Nucleus accumbens (tissue), 56 donors: ENCODE data around the gene MLLT1.

Experiments used
- DNase-seq, 56 donors: peaks; one replicate each; lab custom pipeline; 2025; lab: John Stamatoyannopoulos, UW

Gene MLLT1

DNA sequence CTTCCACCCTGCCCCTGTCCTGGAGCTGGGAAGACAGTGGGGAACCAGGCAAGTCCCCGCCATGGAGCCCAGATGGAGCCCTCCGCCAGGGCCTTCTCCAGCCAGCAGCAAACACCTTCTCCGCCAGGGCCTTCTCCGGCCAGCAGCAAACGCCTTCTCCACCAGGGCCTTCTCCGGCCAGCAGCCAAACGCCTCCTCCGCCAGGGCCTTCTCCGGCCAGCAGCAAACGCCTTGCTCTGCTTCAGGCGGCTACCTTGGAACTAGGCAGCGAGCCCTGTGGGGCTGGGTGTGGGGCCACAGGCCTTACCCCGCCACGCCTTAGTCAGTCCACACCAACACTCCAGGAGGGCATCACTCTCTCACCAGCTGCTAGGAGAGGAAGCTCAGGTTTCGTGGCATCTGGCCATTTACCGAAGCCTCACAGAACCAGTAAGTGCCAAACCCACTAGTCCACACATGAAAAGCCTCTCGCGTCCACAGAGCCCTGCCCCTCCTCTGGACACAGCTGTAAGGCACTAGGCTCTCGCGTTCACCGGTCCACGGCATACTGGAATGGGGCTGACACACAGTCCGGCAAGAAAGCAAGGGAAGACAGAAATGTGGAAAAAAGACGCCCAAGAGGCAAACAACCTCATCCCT, 41.0 kb downstream of the MLLT1 start:
- peak in 26 of 56 donors; percentile 11 to 69 (median 36) for DNase-seq

DNA sequence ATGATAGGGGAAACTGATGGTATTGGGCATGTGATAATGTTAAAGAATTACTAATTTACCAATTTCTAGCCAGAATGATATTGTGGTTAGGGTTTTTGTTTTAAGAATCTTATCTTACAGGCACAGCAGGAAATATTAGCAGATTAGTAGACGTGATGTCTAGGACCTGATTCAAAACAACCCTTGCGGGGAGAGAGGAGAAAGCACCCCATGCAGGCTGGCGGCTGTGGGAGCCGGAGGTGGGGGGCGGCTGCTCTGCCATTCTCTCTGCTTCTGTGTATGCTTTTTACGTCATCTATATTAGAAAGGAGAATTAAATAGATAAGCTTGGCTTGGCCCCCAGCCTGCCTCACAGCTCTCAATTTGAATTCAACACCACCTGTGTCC, 41.5 kb downstream of the MLLT1 start:
- peak in 9 of 56 donors; percentile 18 to 70 (median 47) for DNase-seq

DNA sequence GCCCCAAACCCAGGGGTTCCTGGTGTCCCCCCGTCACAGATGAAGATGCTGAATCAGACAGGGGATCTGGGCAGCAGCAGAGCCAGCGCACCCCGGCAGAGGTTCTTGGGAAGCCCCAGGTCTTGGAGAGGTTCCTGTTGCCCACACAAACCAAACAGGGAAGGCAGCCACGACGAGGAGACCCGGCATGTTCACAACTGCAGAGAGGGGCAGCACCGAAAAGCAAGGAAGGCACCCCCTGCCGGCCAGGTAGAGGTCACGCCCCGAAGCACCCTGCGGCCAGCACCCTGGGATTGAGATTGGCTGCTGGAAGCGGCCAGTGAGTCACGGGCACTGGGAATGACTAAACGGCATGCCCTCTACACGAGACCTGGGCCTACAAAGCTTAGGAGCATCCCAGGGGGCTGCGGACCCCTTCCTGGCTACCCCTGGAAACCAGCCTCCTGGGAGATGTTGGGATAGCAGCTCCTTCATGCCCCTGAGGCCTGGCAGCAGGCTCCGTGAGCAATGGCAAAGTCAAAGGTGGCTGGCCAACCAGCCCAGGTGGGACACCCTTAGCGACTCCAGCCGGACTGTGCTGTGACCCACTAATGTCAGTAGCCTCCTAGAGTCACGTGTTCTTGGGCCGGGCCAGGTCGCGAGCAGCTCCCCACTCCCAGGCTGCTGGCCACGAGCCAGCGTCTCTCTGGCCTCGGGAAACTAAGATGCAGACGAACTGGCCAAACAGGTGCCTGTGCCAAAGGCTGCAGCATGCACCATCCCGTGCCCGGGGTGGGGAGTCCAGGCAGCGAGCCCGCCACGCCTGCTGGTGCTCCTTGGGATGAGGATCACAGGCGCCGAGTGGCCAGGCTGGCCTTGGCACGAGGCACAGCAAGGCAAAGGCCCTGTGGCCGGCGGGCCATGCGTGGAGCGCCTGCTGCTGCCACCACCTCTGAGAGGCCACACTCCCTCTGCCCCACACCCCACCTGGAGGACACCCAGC, 43.2 kb downstream of the MLLT1 start:
- peak in 5 of 56 donors; percentile 4 to 35 (median 27) for DNase-seq

DNA sequence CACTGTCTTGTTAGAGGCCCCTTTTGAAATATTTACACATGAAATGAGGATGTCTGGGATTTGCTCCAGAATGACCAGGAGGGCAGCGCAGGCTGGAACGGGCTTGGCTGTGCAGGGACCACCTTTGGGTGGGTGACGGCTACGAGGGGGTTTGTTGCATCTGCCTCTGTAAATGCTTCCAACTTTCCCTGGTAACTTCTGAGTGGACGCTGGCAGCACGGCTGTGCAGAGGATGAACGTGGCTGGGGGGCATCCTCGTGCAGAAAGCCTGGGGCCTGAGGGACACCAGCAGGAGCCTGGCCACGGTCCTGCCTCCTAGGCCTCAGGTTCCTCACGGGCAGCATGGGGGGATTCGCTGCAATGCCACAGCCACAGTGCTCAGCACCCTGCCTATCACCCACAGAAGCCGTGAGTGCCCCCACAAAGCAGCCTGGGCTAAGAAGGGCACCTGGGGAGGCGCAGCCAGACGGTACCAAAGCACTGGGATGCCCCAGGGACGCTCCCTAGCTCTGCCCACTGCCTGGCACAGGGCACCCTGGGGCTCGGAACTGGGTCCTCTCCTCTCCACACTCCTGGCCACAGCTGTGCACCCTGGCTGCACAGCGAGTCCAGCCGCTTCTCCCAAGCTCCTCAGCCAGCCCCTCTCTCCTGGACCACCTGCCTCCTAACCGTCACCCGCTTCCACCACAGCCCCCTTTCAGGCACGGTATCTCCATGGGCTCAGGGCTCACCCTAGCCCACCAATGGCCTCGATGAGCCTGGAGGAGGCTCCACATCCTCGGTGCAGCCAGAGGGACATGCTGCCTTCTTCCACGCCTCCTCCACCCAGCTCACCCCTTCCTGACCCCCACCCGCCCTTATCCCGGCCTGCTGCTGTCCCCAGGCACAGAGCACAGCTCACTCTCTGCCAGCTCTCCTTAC, 44.5 kb downstream of the MLLT1 start:
- DNase-seq = no peak

DNA sequence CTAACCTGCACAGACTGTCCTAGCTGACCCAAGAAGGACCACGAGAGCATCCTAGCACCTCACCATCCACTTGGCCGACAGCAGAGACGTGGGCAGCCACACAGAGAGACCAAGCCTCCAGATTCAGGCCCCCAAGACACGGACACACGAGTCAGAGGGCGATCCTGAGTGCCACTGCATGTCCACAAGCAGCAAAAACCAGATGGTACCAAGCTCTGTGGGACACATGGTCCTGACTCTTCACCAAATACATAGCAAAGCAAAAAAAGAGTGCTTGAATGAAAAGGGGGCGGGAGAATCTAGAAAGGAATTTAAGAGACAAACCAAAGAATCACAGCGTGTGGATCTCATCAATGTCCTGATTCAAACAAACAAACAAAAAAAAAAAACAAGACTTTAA, 45.2 kb downstream of the MLLT1 start:
- DNase-seq = no peak

DNA sequence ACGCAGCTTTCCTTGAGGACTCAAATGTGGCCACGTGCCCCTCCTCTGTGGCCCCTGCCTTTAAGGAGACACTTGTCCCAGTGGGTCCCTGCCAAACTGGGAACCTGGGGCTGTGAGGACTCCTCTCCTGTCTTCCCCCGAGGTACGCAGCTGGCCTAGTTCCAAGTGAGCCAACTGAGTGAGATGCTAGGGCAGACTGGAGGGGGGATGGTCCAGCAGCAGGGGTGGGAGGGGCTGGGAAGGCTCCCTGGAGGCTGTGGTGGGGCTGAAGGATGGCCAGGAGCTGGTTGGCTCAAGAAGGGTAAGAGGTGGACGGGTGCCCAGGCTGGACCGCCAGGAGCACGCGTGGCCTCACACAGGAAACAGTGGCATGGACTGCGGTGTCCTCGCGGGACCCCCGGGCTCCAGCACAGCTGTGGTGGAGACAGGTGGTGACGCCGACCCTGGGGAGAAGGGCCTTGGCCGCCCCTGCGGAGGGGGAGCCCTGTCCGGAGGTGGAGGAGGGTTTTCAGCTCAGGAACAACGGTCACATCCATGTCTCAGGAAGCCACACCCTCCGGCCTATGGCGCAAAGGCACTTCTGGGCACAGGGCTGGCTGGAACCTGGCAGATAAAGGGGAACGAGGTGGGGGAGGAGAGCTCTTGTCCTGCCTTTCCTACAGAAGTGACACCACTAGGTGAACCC, 45.8 kb downstream of the MLLT1 start:
- no peak for DNase-seq

DNA sequence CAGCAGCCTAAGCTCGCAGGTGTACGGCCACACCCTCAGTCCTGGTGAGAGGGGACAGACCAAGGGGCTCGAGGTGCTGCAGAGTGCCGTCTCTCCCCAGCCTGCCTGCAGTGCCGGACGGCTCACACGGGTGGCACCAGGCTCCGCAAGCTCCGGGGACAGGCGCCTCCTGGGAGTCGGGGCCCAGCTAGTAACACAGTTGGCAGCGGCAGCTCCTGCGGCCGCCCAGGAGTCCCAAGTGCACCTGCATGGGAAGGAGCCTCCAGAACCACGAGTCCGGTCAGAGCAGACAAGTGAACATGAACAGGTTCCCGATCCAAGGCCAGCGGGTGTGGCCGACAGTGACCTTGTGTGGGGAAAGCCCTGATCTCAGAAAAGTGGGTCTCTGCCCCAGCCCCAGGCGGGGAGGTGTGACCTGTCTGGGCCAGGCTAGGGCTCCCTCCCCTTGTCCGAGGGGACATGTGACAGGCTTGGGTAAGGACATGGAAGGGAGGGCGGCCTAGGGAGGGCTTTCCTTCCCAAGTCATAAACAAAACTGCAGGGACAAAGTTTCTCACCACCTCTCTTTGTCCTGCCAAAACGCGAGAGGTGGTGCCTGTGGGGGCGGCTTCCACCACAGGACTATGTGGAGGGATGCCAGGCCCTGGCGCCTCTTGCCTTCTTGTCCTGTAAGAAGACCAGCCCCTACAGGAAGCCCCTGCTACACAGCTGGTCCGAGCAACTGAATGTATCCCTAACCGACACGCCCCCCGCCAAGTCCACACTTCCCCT, 46.5 kb downstream of the MLLT1 start:
- peak in 1 of 56 donors; percentile 32 for DNase-seq

DNA sequence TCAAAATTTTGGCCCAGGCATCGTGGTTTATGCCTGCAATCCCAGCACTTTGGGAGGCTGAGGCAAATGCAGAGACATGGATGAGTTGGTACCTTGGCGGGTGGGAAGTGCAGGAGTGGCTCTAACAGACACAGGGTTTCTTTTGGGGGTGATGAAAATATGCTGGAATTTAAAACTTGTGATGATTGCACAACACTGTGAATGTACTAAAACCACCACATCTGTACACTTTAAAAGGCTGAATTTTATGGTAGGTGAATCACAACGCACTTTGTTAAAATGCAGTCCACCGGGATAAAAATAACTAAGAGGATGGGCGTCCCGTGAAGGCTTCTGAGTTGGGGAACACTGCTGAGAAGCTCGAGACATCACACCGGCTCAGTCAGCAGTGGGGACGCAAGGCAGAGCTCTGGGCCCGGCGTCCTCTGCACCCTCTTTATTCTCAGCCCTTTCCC, 47.1 kb downstream of the MLLT1 start:
- DNase-seq = peak in 3 of 56 donors; percentile 6 to 40 (median 23)

DNA sequence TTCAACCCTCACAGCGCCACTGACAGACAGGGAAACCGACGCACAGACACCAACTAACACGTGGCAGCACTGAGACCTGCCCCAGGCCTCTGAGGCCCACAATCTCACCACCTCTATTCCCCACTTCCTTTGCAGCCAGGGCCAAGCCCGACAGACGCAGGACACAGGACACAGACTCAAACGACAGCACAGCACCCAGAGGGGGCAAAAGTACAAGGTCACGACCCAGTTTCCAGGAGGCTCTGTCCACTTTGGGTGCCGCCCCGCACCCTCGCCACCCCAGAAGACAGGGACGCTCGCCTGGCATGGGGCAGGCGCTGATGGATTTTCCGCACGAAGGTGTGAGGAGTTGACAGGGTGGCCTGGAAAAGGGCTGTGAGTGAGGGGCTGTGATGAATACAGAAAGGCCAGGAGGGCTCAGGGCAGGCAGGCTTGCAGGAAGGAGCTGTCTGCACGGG, 48.8 kb downstream of the MLLT1 start:
- DNase-seq = no peak

DNA sequence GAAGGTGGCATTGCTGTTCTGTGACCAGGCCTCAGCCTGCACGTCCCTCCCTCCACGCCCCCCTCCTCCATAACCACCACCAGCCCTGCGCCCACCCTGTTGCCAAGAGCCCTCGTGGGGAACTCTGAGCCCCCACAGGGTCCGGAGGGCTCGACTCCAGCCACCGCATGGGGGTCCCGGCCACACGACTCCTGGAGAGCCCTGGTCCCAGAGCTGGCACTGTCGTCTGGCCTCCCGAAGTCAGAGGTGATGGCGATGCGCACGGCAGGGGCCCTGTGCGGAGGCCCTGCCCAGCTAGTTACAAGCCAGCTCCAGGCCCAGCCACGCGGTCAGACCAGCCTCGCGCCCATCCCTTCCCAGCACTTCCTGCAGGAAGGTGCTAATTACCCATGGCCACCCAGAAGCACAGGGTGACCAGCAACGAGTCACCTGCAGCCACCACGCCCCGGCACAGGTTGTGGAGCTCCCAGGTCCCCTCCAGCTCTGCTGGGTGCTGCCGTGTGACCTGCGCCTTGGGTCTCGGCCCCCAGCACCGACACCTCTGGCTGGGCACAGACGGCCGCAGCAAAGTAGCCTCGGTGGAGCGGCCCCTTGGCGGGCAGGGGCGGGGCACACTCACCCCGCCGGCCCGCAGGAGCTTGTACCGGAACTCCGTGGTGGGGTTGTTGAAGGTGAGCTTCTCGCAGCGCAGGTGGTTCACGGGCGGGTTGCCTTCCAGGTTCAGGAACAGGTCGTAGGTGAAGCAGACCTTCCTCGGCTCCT, 49.6 kb downstream of the MLLT1 start:
- no peak for DNase-seq

DNA sequence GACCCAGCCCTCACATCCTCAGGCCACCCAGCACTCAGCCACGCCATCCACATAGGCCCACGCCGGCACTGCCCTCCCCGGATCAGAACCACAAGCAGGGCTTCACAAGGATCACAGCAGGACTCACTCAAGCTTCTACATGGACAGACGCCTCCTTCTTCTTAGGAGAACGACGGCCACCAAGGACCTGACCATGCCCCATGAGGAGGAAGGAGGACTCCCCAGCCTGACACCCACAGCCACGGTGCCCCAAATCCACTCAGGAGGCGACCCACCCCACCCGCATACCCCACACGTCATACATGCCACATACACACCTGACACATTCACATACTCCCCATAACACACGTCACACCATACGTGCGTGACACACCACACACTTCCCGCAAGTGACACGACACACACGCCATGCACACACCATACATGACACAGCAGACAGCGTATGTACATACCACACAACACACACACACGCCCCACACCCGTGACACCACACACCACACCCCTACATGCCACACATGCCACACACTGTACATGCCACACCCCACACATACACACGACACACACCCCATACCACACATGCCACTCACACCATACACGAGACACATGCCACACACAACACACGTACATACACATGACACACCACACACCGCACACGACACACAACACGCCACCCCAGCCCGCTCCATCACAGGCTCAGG, 50.4 kb downstream of the MLLT1 start:
- DNase-seq = no peak

DNA sequence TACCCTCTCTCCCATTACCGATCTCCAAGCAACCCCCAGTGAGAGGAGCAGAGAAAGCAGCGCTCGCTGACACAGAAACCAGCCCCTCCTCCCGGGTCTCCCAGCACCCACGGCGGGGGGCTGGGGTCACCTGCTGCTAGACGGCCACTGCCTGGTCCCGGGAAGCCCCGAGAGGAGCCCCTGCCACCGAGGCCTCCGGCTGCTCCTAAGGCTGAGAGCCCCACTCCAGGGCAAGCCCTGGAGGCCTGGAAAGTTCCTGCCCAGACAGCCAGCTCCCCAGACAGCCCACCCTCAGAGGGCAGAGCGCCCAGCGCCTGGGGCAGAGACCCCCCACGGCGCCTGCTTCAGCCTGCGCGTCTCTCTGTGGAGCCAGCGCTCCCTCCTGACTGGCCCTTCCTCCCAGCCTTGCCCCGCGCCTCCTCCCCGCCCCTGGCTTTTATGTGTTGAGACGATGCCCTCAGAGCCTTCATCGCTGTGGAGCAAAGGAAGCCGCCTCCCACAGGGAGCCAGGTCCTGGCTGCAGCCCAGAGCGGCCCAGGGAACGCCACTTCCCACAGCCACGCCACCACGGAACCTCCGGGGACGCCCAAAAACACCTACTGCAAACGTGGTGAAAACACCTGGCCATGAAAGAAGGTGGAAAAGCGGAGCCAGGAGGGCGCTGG, 51.1 kb downstream of the MLLT1 start:
- peak in 1 of 56 donors; percentile 45 for DNase-seq

DNA sequence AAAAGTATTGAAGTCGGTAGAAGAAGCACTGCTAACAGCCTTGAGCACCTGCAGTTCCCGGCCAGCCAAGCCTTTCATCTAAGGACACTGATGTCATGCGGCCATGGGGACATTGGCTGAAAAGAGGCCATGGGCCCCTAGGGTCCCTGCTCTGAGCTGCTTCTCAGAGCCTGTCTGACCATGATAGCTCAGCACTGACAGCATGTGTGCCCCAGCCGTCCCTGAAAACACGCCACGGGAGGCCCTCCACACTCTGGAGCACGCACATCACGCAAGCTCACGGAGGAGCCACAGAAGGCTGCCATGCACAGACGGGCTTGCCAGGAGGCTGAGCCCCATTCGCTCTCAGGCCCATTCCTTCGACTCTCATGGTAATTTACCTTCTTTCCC, 51.8 kb downstream of the MLLT1 start:
- no peak for DNase-seq

DNA sequence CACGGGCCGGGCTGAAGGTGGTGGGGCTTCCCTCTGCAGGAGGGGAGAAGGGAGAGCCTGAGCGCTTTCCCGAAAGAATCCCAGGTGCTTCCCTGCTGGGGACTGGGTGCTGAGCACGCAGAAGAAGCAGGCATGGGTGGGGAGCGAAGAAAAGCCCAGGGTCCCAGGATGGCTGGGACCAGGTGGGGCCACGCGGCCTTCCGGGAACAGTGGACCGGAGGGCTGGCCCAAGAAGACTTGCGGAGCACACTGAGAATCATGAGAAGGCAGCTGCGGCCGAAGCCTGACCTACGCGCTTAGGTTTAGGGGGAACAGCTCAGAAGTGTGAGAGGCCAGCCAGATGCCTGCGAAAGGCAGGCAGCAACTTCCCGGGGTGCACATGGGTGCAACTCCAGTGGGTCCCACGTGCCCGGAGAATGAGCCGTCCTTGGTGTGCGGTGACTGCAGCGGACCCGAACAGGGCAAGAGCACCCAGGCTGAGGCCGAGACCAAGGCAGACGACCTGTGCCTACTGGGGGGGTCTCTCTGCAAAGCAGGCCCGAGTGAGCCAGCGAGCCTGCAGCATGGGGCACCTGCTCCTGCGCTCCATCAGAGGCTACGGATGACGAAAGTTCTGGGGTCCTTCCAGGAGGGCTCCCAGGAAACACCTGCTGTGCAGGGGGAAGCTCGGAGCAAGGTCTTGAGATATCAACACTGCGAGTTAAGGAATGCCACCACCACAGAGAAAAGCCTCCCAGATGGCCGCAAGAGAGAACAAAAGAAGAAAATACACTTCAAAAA, 52.4 kb downstream of the MLLT1 start:
- no peak for DNase-seq

DNA sequence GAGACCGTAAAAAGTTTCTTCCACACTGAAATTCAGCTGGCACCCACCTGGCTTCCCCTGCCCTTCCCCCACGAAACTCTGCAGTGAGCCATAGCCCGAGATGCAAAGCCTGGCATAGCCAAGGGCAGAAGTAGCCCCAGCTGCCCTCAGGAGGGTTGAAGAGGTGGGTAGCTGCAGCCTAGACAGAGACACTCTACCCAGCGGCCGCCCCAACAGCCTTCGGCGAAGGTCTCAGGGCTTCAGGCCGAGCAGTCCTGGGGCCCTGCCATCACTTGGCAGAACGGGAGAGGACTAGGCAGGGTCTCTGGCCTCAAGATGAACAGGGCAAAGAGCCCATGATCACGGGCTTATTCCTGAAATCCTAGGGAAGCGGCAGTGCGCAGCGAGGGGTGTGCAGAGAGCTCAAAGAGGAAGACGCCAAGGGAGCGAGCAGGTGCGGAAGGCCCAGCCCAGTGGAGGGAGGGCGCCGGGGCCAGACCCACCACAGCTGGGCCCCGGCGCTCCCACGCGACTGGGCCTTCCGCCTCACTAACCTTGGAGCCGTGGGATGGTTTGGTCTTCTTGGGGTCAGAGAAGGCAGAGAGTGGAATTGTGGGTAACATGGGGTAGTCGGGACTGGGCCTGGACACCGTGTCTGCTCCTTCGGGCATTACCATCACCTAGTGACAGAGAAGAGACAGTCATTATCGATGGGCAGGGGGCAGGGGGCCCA, 53.2 kb downstream of the MLLT1 start:
- DNase-seq = peak in 1 of 56 donors; percentile 32

DNA sequence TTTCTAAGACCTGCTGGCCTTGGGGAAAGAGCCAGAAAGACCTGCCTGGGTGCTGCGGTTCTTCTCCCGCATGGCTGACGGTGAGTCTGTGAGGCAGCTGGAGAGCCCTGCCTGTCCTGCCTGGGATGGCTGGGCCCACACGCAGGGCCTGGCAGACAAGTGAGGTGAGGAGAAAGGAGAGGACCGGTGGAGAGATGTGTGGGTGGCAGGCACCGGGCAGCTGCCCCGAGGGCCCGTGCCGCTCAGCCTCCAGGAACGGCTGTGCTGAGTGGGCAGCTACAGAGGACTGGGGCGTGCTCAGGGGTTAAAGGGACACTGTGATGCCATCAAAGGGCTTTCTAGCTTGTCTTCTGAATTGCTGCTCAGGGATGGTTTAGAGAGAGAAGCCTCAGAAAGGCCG, 53.8 kb downstream of the MLLT1 start:
- no peak for DNase-seq
